Activated CD4-positive, alpha-beta T cell treated with anti-CD3 and anti-CD28 coated beads, Interleukin-10, Interleukin-2, amounts not matched to agents 100 ng/mL and 50 ng/mL, durations not matched to agents 16 hours and 8 hours (primary cell): Measurements from ENCODE around the gene TXNDC11.
"Not testable (repeated sequence)": the region's sequence is repeated elsewhere in the genome, so short reads cannot be mapped to it uniquely, and the experiment has no call there.

Source experiments
- DNase-seq: peaks from one replicate; pipeline ENCODE4 v3.0.0-alpha.2; 2020

TXNDC11 gene, protein sequence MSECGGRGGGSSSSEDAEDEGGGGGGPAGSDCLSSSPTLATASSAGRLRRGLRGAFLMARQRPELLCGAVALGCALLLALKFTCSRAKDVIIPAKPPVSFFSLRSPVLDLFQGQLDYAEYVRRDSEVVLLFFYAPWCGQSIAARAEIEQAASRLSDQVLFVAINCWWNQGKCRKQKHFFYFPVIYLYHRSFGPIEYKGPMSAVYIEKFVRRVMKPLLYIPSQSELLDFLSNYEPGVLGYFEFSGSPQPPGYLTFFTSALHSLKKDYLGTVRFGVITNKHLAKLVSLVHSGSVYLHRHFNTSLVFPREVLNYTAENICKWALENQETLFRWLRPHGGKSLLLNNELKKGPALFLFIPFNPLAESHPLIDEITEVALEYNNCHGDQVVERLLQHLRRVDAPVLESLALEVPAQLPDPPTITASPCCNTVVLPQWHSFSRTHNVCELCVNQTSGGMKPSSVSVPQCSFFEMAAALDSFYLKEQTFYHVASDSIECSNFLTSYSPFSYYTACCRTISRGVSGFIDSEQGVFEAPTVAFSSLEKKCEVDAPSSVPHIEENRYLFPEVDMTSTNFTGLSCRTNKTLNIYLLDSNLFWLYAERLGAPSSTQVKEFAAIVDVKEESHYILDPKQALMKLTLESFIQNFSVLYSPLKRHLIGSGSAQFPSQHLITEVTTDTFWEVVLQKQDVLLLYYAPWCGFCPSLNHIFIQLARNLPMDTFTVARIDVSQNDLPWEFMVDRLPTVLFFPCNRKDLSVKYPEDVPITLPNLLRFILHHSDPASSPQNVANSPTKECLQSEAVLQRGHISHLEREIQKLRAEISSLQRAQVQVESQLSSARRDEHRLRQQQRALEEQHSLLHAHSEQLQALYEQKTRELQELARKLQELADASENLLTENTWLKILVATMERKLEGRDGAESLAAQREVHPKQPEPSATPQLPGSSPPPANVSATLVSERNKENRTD

DNA sequence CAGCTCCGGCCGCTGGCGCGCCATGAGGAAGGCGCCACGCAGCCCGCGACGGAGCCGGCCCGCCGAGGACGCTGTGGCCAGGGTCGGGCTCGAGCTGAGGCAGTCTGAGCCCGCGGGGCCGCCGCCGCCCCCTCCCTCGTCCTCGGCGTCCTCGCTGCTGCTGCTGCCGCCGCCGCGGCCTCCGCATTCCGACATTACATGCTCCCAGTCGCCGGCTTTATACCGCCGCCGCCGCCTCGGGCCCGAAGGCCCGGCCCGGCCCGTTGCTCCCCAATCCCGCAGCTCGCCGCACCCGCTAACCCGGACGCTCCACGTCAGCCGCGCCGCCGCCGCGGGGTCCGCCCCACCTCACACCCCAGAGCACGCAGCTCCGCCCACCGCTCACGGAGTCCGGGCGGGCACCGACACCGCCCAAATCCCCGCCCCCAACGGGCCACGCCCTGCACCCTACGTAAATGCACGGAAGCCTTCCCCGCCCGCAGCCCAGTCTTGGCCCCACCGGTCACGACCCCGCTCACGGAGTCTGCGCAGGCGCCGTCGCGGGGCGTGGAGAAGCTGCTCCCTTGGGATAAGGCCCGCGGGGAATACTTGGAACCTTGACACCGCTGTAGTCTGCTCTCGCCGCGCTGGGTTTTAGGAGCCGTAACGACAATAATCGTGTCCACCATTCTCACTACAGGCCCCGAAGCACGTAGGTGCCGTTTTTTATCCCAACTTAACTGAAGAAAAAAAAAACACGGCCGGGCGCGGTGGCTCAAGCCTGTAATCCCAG lies at the start of gene TXNDC11:
TXNDC11 (minus strand) TSS at position 322 of the 772 bp plus-strand sequence; CDS start at position 195, 127 bp downstream.
- DNase-seq = peak; percentile 99

DNA sequence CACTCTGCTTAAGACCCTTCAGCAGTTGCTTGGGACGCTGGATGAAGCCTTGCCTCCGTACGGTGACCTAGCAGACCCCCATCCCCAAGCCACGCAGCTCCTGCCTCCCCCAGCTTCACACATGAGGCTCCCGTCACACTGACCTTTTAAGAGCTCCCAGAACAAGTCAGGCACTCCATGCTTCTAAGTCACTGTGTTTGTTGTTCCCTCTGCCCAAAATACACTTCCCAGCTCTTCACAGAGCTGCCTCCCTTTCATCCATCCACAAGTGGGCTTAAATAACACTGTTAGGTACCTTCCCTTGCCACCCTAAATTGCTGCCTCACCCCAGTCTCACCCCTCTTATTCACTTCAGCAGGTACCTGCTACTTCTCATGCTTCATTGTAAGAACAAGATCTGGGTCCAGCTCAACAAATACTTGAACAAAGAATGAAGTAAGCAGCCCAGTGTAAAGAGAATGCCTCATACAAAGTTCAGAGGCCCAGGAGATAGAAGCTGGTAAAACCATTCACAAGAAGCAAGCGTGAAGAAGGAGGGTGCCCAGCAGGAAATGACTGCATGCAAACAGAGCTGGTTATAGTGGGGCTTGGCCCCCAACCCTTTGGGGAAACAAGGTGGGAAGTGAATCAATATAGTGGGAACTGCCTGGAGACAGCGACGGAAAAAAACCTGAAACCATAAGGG lies 48.6 kb upstream of the TXNDC11 start:
- no peak for DNase-seq

DNA sequence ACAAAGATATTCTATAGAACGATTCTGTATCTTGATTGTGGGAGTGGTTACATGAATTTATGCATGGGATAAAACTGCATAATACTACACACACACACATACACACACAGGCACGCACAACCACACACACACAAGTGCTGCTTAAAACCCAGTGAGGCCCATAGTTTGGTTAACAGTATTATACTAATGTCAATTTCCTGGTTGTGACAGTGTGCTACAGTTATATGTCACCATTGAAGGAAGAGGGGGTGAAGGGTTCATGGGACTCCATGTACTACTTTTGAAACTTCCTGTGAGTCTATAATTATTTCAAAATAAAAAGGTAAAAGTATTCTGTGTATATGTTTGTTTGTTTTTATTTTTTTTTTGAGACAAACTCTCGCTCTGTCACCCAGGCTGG lies 46.3 kb upstream of the TXNDC11 start:
- DNase-seq = peak; percentile 50

DNA sequence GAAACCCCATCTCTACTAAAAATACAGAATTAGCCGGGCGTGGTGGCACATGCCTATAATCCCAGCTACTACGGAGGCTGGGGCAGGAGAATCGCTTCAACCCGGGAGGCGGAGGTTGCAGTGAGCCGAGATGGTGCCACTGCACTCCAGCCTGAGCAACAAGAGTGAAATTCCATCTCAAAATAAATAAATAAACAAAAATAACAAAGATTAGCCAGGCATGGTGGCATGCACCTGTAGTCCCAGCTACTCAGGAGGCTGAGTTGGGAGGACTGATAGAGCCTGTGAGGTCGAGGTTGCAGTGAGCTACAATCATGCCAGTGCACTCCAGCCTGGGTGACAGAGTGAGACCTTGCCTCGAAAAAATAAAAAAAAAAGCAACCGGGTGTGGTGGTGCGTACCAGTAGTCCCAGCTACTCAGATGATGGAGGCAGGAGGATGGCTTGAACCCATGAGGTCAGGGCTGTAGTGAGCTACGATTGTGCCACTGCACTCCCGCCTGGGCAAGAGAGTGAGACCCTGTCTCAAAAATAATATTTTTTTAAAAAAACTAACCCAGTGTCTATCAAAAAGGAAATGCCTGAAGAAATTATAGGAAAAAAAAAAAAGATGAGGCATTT lies 42.4 kb upstream of the TXNDC11 start:
- not testable (repeated sequence) for DNase-seq

DNA sequence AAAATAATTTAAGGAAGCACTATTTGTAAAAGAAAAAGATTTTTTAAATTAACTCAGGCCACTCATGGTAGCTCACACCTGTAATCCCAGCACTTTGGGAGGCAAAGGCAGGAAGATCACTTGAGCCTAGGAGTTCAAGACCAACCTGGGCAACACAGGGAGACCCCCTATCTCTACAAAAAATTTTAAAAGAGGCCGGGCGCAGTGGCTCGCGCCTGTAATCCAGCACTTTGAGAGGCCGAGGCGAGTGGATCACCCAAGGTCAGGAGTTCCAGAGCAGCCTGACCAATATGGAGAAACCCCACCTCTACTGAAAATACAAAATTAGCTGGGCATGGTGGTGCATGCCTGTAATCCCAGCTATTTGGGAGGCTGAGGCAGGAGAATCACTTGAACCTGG lies 41.7 kb upstream of the TXNDC11 start:
- not testable (repeated sequence) for DNase-seq

DNA sequence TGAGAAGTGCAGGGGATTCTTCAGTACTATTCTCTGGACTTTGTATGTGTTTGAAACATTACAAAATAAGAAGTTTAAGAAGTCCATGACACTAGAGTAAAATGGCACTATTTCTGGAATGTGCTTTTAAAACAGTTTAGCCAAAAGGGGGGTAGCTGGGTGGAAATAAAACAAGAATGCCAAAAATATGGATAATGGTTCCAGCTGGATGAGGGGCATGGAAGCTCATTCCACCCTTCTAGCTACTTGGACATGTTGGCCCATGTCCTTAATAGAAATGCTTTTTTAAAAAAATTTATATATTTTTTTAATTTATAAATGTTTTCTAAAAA lies 41.3 kb upstream of the TXNDC11 start:
- no peak for DNase-seq

DNA sequence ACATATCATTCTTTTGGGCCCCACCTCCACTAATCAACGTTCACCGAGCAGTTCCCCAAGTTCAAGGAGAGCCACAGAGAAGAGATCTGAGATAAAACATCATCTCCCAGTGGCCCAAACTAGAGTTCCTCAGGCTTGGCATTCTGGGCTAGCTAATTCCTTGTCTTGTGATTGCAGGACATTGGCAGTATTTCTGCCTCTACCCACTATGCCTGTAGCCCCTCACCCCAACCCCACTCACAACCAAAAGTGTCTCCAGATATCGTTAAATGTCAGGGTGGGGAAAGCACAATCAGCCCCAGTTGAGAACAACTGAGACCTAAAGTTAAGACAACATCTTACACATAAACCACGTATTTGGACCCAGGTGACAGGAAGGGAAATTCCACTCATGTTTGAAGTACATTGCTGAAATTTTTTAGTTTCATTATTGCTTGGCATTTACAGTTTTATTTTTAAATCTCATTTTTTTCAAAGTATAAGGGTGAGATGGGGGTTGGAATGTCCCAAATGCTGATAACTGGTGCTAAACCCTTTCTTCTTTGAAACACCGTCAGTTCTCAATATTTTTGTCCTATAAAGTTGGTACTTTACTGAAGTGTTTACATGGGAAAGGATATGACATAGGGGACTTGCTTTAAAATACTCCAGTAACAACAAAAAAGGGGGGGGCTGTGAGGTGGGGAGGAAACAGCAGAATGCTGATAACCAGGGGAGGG lies 40.8 kb upstream of the TXNDC11 start:
- peak; percentile 86 for DNase-seq

DNA sequence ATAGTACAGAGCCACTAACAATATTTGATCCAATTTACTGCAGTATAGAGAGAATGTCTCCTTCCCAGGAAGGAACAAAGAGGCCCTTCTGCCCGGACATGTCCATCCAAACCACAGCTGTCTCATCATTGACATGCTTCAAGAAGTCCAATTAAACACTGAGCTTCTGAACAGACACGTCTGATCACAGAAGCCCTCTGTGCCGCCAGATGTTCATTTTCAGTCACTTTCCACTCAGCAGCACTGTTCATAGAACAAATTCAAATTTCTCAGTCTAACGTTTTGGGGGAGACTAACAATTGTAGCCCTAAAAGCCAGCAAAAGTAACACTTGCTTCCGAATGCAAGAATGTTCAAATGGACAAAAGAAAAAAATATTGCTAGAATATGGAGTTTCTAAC lies 39.1 kb upstream of the TXNDC11 start:
- DNase-seq = no peak

DNA sequence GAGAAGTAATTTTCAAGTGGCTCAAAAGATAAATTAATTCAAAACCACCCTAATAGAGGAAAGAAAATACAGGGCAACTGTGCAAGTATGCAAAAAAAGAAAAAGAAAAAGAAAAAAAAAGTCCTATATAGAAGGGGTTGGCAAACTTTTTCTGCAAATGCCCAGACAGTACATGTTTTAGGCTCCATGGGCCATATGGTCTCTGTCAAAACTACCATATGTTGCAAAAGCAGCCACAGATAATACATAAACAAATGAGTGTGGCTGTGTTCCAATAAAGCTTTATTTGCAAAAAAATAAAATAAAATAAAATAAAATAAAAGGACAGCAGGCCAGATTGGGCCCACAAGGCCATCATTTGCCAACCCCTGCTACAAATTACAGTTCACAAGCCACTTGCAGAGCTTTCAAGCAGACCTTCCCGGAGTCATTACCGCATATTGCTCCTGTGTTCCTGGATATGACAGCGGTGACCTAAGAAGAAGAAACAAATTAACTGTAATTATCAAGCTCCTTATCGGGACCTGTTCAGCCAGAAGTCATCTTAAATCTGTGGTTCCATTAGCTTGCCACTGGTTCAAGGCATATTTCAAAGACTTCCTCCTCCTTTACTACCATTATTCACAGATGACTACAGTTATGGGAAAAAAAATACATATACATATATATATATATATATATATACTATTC lies 38.5 kb upstream of the TXNDC11 start:
- no peak for DNase-seq

DNA sequence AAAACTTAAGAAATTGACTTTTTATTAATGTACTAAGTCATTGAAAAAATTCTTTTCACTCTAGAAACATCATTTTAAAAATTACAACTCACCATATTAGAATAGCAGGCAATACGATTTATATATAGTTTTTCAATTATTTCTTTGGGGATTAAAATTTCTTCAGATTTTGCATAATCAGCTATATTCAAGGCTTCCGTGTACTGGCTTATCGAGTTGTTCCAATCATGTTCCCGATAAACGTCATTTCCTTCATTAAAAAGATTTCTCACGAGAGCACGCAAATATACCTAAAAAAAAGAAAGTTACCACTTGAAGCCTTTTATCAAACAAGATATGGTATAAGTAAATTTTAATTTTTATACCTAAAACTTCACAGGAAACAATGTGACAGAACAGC lies 36.4 kb upstream of the TXNDC11 start:
- no peak for DNase-seq

DNA sequence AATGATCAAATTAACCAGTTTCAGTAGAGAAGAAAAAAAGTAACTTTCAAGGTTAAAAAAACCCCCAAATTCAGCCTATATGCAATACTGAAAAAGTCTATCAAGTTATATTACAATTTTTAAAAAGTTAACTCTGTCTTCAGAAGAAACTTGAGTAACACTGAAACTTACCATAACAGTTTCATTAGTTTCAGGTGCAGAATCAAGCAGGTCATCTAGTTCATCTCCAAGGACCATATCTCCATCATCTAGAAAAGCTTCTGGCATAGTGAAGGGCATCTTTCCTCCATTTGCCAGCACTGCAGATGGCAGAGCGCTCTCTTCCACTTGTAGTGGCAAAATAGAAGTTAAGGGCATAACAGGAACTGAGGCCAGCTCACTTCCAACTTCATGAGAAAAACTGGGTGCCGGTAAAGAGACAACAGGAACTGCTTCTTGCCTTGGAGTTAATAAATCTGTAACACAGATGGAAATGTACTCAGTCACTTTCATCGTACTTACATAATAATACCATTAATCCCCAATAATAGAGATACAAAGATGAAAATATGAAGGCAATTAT lies 31.5 kb upstream of the TXNDC11 start:
- DNase-seq = peak; percentile 30

DNA sequence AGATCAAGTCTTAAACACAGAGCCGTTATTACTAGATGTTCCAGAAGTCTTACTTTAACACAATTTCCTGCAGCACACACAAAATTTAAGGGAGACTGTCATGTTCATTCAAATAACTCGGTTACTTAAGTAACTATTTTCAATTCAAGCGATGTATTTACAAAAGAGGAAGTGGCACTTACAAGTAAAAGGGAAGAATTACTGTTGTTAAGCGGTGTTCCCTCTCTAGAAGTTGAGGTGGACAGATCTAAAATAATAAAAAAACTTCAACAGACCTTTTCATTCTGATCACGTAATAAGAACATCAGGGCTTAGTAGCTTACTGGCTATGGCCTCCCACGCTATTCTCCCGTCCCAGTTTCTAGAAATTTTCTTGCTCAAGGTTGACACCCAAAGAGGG lies 26.2 kb upstream of the TXNDC11 start:
- no peak for DNase-seq

DNA sequence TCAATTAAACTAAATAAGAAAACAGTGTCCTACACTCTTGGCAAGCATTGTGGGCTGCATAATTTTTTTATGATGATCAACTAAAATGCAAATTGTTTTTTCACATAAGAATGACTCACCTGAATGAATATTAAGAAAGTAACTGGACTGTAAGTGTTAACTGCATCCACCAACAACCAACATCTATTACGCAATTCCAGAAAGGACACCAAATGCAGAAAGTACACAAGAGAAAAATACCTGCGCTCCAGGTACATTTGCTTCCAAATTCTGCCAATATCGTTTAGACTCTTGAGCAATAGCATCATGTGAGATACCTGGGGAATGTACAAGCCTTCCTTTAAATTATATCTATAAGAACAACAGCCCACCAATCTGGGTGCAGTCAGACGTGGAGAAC lies 19.8 kb upstream of the TXNDC11 start:
- DNase-seq = no peak

DNA sequence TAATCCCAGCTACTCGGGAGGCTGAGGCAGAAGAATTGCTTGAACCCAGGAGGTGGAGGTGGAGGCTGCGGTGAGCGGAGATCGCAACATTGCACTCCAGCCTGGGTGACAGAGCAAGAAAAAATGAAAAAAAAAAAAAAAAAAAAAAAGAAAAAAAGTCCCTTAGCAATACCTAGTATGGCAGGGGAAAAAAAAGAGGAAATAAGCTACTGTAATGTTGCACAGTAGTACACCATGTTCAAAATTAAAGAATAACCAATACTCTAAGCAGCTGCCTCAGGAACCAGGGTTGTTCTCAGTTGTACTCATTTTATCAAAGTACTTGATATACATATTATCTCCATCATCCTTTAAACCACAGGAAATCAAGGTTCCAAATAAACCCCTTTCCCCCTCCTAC lies 17.3 kb upstream of the TXNDC11 start:
- DNase-seq = no peak

DNA sequence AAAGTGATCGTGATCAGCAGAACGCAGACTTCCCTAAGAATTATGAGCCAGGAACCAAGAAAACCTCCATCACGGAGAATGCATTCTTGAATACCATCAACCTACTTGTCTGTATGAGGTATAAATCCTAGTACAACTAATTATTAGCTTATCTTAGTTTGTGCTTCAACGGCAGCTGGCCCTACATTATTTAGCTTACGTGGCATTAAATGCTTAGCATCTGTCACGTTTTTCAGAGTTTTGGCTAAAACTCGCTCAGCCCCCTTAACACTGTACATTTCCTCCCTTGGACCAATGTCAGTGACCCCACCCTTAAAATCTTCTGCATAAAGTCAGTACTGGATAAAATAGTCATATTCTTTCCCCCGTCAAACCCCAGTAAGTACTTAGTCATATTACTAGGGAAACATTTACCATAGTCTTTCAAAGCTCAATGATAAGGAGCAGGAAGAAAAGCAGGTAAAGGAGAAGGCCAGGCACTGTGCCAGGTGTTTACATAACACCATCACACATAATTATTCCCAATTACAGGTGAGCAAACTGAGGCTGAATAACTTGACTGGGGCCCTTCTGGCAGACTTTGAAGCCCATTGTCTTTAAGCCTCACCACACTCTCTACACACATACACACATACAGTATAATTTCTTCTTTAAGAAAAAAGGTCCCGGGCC lies 16.6 kb upstream of the TXNDC11 start:
- no peak for DNase-seq

DNA sequence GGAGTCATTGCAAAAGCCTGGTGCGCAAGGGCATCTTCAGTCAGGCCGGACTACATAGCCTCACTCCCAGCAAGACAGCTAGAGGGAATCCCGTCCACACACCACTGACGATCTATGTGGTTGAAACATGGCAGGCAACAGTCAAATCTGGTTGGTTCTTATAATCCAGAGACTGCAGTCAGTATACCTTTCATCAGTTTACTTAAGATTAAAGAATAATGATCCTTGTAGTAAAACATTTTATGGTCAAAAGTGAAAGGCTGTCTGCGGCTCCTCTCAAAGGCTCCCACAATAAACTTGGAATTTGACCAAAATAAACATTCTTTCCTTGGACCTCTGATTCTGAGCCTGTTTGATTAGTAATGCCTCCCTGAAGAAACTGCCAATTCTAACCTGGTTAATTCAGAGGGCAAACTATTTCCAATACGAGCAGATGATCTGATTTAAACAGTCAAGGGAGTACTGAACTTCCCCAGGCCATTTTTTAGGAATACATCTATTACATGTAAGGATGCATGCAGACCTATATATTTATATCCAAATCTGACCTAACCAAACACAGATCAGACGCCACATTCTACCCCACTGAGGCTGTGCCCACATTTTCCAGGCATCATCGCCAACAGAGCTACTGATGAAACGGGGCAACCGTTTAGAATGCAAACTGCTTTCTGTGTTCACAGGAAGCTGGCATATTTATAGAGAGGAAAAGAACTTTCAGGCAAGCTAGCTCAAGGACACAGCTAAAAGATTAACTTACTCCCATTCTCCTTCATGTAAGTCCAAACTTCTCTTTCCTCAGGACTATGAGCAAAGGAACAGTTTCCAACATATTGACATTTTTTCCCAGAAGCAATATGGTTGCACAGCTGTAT lies 15.3 kb upstream of the TXNDC11 start:
- DNase-seq = no peak

DNA sequence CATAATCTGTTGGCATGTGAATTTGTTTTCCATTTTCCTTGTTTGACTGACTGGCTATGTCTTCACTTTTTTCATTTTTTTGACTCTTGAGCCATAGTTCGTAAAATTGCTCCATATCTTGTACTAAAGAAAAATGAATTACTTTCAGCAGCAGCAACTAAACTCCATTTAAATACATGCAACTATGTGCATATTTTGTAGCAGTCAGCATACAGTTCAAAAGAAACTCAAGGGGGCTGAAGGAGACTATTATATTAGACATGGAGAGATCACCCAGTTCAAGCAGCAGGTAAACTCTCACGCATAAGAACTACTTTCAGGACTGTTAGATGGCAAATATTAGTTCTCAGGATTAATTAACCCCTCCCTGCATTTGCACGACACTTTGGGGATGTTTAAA lies 13.6 kb upstream of the TXNDC11 start:
- DNase-seq = no peak

DNA sequence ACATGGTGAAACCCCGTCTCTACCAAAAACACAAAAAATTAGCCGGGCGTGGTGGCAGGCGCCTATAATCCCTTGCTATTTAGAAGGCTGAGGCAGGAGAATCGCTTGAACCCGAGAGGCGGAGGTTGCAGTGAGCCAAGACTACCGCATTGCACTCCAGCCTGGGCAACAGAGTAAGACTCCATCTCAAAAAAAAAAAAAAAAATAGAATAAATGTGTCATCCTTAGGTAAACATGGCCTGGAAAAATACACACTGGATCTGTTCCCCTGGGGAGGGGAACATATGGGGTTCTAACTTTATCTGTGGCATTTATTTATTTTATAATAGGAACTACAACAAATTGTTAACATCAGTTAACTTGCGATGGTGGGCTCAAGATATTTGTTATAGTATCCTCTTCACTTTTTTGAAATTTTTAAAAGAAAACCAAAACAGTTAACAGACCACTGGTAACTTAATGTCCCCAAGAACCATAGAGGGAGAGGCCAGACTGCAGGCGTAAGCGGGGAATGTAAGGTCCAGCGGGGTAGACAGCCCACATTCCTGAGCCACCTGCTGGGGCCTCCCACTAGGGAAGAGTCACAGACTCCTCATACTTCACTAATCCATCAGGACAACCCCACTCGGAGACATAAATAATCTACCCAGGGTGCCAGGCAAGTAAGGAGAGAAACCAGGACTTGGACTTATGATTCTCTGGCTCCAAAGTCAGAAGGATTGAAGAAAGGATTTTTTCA lies 12.5 kb upstream of the TXNDC11 start:
- no peak for DNase-seq
